Esophagus muscularis mucosa (tissue), 4 donors: ENCODE data around the gene SLC29A1. TPM values are rescaled to one million over a fixed set of nuclear protein-coding genes. Genes with fewer than 3 reads are reported as not detected.

Experiments
- DNase-seq: peaks from one replicate; pipeline ENCODE4 v3.0.0-alpha.2; 2017; ENCODE audit errors: extremely low spot score
- H3K27ac ChIP-seq, 4 donors: fragments of 200-600 bp; sonication (generic); replicated peaks in 1 of 4; 1 replicate in 3 of 4; 2 replicates in 1 of 4; pipeline ENCODE4 v1.5.1; 2016 to 2019; ENCODE audit warnings: mild to moderate bottlenecking in 1 of 4
- H3K27me3 ChIP-seq, 4 donors: fragments of 200-600 bp; sonication (generic); one replicate each; pipeline versions ENCODE4 v1.5.1 to v1.6.0; 2016 to 2019
- H3K36me3 ChIP-seq, 4 donors: fragments of 200-600 bp; sonication (generic); one replicate each; pipeline ENCODE4 v1.5.1; 2016 to 2019
- H3K4me1 ChIP-seq, 4 donors: fragments of 200-600 bp; sonication (generic); one replicate each; pipeline ENCODE4 v1.5.1; 2016 to 2019
- H3K4me3 ChIP-seq, 4 donors: fragments of 200-600 bp; sonication (generic); 1 replicate in 2 of 4; 2 replicates in 2 of 4; pipeline ENCODE4 v1.5.1; 2016 to 2019; ENCODE audit warnings: mild to moderate bottlenecking in 4 of 4, moderate library complexity in 1 of 4
- H3K9me3 ChIP-seq, 4 donors: fragments of 200-600 bp; sonication (generic); 1 replicate in 3 of 4; 2 replicates in 1 of 4; pipeline ENCODE4 v1.5.1; 2016 to 2019
- EP300 ChIP-seq: sonication (generic); formaldehyde crosslinking; IDR thresholded peaks from one replicate; pipeline ENCODE4 v1.6.1; 2017; ENCODE audit warnings: antibody characterized with exemption
- POLR2A ChIP-seq: fragments of 450-650 bp; IDR thresholded peaks from one replicate; pipeline ENCODE4 v1.6.1; 2017; ENCODE audit warnings: antibody characterized with exemption, moderate library complexity, mild to moderate bottlenecking, low read depth
- POLR2AphosphoS5 ChIP-seq, 2 donors: sonication (generic); formaldehyde crosslinking; IDR thresholded peaks; one replicate each; pipeline ENCODE4 v1.6.1; 2017; ENCODE audit warnings: antibody characterized with exemption in 2 of 2
- WGBS: methylation state at CpG from one replicate; pipeline ENCODE4 v1.1.5; 2018; 5-methylcytosine and 5-hydroxymethylcytosine counted together
- intact Hi-C: fragments of 100-400 bp; cut with DNase I; formaldehyde crosslinking; loops from one replicate; pipeline ENCODE4 v1.15.1; 2023
- total RNA-seq, 4 donors: library from RNA; depleted of rRNA; stranded (reverse); fragments of >200 nt; gene quantifications; one replicate each; pipeline versions ENCODE4 v1.1.0 to v1.2.1, GENCODE V29; 2016
- TF ChIP-seq, protein P1 (sequence below), 3 experiments: fragments of 200-600 bp in 2 of 3; fragments of 450-650 bp in 1 of 3; sonication (generic) in 2 of 3; IDR thresholded peaks; one replicate each; pipeline ENCODE4 v1.5.1; 2017 to 2019; ENCODE audit warnings: antibody characterized with exemption in 3 of 3, mild to moderate bottlenecking in 2 of 3, moderate library complexity in 1 of 3

Gene SLC29A1
- total RNA-seq, 4 donors from 2014 or later = 68.9 to 159 (median 138) TPM

GRCh38 chr6:44268095-44268628, 44.8 kb downstream of the SLC29A1 start:
- intact Hi-C loops = loop anchor here (1.0 kb wide), 1 partner anchor 70 kb away; no protein-coding TSS in a partner anchor
- H3K27me3 ChIP-seq = peaks cover 4 to 53% (median 33%) of the 10 kb centered on the region in 4 donors
- TF ChIP-seq POLR2AphosphoS5 (IDR thresholded peaks at IDR 0.05) = peak in 1 of 2 donors; percentile 38
- no peak for TF ChIP-seq EP300
- TF ChIP-seq POLR2A = no peak
- TF ChIP-seq, protein P1, sequence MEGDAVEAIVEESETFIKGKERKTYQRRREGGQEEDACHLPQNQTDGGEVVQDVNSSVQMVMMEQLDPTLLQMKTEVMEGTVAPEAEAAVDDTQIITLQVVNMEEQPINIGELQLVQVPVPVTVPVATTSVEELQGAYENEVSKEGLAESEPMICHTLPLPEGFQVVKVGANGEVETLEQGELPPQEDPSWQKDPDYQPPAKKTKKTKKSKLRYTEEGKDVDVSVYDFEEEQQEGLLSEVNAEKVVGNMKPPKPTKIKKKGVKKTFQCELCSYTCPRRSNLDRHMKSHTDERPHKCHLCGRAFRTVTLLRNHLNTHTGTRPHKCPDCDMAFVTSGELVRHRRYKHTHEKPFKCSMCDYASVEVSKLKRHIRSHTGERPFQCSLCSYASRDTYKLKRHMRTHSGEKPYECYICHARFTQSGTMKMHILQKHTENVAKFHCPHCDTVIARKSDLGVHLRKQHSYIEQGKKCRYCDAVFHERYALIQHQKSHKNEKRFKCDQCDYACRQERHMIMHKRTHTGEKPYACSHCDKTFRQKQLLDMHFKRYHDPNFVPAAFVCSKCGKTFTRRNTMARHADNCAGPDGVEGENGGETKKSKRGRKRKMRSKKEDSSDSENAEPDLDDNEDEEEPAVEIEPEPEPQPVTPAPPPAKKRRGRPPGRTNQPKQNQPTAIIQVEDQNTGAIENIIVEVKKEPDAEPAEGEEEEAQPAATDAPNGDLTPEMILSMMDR (IDR thresholded peaks at IDR 0.05) = peak; percentile 87 to 95 (median 89)

GRCh38 chr6:44269178-44269920, 46.0 kb downstream of the SLC29A1 start:
- H3K4me3 ChIP-seq = no peak overlapping the region
- H3K27me3 ChIP-seq = peaks cover 4 to 65% (median 34%) of the 10 kb centered on the region in 4 donors
- H3K4me1 ChIP-seq = peaks cover 10 to 31% (median 22%) of the 10 kb centered on the region in 4 donors
- intact Hi-C loops = no loop called here
- no peak for DNase-seq
- H3K9me3 ChIP-seq = no peaks in the 10 kb centered on the region
- no peaks in the 10 kb centered on the region for H3K36me3 ChIP-seq
- 92% methylated on average over 1 of the region's 1 CpG for WGBS
- no peak overlapping the region for H3K27ac ChIP-seq
- TF ChIP-seq POLR2AphosphoS5 (IDR thresholded peaks at IDR 0.05) = no peak
- TF ChIP-seq, protein P1 (IDR thresholded peaks at IDR 0.05) = no peak

More at GRCh38 chr6:44268095-44268628, 44.8 kb downstream of the SLC29A1 start:
- no peak for DNase-seq
- H3K36me3 ChIP-seq = no peaks in the 10 kb centered on the region
- no peaks in the 10 kb centered on the region for H3K9me3 ChIP-seq
- H3K4me1 ChIP-seq = peaks cover 22 to 42% (median 34%) of the 10 kb centered on the region in 4 donors
- 31% methylated on average over 5 of the region's 5 CpGs for WGBS
- H3K4me3 ChIP-seq = no peak overlapping the region
- no peak overlapping the region for H3K27ac ChIP-seq

GRCh38 chr6:44269921-44270525, 46.6 kb downstream of the SLC29A1 start, which contains the start of gene TMEM151B:
Gene TMEM151B, plus strand, starts transcription at chr6:44270450. Its CDS starts 293 bp downstream, at chr6:44270743.
- Histone ChIP-seq H3K27me3 (peaks cover 4 to 72% (median 35%) of the 10 kb centered on the region in 4 donors), H3K36me3 (no peaks in the 10 kb centered on the region), H3K27ac (no peak within 1 kb of the TSS), H3K4me3 (peak within 1 kb of the TSS; percentile 47 to 61 (median 51)), H3K9me3 (no peaks in the 10 kb centered on the region), H3K4me1 (peaks cover 5 to 24% (median 15%) of the 10 kb centered on the region in 4 donors)
- intact Hi-C loops = no loop called here
- WGBS = 31% methylated on average over 11 of the region's 29 CpGs
- DNase-seq = no peak
- TF ChIP-seq POLR2A (no peak), EP300 (no peak), POLR2AphosphoS5 (IDR thresholded peaks at IDR 0.05) (no peak)
- TF ChIP-seq, protein P1 (IDR thresholded peaks at IDR 0.05) = no peak

GRCh38 chr6:44270526-44271405, 47.4 kb downstream of the SLC29A1 start:
- DNase-seq = no peak
- Histone ChIP-seq H3K9me3 (no peaks in the 10 kb centered on the region), H3K36me3 (no peaks in the 10 kb centered on the region), H3K4me3 (peak overlapping the region; percentile 47 to 61 (median 51)), H3K4me1 (peaks cover 8 to 23% (median 19%) of the 10 kb centered on the region in 4 donors), H3K27ac (no peak overlapping the region), H3K27me3 (peaks cover 4 to 79% (median 41%) of the 10 kb centered on the region in 4 donors)
- WGBS = 8% methylated on average over 10 of the region's 90 CpGs
- intact Hi-C loops = no loop called here
- TF ChIP-seq, protein P1 (IDR thresholded peaks at IDR 0.05) = no peak
- TF ChIP-seq POLR2A (no peak), POLR2AphosphoS5 (IDR thresholded peaks at IDR 0.05) (no peak), EP300 (no peak)
